ENCODE measurements around the gene ATF7IP2. TPM values are rescaled to one million over a fixed set of nuclear protein-coding genes. Genes with fewer than 3 reads are reported as not detected.

Gene ATF7IP2
- total RNA-seq, 2 experiments from 2014 or later, result 28.4 to 34.5 TPM

DNA sequence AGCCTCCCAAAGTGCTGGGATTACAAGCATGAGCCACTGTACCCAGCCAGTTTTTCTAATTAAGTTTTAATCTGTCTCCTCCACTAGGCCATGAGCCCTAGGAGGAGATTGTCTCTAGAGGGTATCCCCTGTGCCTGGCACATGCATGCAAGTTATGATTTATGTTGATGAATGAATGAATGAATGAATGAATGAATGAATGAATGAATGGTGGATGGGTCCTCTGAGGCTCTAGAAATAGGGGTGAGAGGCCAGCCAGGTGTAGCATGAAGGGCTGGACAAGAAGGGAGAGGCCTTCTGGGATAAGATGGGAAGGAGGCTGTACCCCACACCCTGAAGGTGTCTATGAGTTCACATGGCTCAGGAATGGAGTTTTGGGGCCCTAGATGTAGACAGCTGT lies 145.7 kb downstream of the ATF7IP2 start:
- Histone ChIP-seq H3K79me2 (ENCODE audit: insufficient read depth, low read depth, low read length) (no peaks in the 10 kb centered on the region), H3K36me3 (ENCODE audit: insufficient read depth, low read length) (no peaks in the 10 kb centered on the region), H2AFZ (ENCODE audit: low read length) (no peak overlapping the region), H3K9me3 (ENCODE audit: low read length) (no peaks in the 10 kb centered on the region), H4K20me1 (ENCODE audit: insufficient read depth, low read length) (no peaks in the 10 kb centered on the region), H3K9me2 (ENCODE audit: insufficient read depth, low read length) (no peaks in the 10 kb centered on the region), H3K4me2 (ENCODE audit: low read length) (no peak overlapping the region), H3K4me1 (ENCODE audit: insufficient read depth, low read length, poor library complexity, severe bottlenecking) (no peaks in the 10 kb centered on the region), H3K27ac (ENCODE audit: low read depth, low read length, poor library complexity, severe bottlenecking) (no peak overlapping the region), H3K4me3 (ENCODE audit: low read depth, low read length, poor library complexity, severe bottlenecking) (no peak overlapping the region)
- ChIA-PET CTCF (ENCODE audit: unreplicated experiment) (no interaction called here), POLR2A (no interaction called here)
- TF ChIP-seq, protein P1, sequence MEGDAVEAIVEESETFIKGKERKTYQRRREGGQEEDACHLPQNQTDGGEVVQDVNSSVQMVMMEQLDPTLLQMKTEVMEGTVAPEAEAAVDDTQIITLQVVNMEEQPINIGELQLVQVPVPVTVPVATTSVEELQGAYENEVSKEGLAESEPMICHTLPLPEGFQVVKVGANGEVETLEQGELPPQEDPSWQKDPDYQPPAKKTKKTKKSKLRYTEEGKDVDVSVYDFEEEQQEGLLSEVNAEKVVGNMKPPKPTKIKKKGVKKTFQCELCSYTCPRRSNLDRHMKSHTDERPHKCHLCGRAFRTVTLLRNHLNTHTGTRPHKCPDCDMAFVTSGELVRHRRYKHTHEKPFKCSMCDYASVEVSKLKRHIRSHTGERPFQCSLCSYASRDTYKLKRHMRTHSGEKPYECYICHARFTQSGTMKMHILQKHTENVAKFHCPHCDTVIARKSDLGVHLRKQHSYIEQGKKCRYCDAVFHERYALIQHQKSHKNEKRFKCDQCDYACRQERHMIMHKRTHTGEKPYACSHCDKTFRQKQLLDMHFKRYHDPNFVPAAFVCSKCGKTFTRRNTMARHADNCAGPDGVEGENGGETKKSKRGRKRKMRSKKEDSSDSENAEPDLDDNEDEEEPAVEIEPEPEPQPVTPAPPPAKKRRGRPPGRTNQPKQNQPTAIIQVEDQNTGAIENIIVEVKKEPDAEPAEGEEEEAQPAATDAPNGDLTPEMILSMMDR (conservative IDR thresholded peaks at IDR 0.05; ENCODE audit: low read length), result no peak
- TF ChIP-seq EZH2phosphoT487 (IDR thresholded peaks at IDR 0.05; ENCODE audit: borderline replicate concordance, low read depth, low read length), result no peak
- BruUV-seq (replicated peaks), result no TSS peak
- intact Hi-C loops (cut with micrococcal nuclease; ENCODE audit: unreplicated experiment), result no loop called here
- DNase-seq (ENCODE audit: low spot score), result no peak

Small RNA genes within 50 kb of the gene (small RNA-seq; reads per million reads assigned to genes)
- gene RNU6-633P, result not detected

Other genes with a start within 250 kb of the ATF7IP2 start
- not detected in 2 replicates for gene GRIN2A, start 203.6 kb upstream of the ATF7IP2 start, total RNA-seq (2014; rRNA removed; shearing (Covaris generic))
- not detected in 2 replicates for gene GRIN2A, start 203.6 kb upstream of the ATF7IP2 start, total RNA-seq (2022)
- gene EMP2, start 194.5 kb downstream of the ATF7IP2 start, total RNA-seq (2014; rRNA removed; shearing (Covaris generic)), result not detected in 2 replicates
- not detected in 2 replicates for gene EMP2, start 194.5 kb downstream of the ATF7IP2 start, total RNA-seq (2022)